HG03565 (cell line): ENCODE results near the gene PYM1.
"Not testable (repeated sequence)": the region's sequence is repeated elsewhere in the genome, so short reads cannot be mapped to it uniquely, and the experiment has no call there.

ENCODE experiments used
- ATAC-seq: cut with Tn5 transposase; IDR thresholded peaks from one replicate; pipeline ENCODE4 v1.9.1; 2021; ENCODE audit warnings: mild to moderate bottlenecking, moderate library complexity; ENCODE audit not compliant: unreplicated experiment

The PYM1 gene

DNA sequence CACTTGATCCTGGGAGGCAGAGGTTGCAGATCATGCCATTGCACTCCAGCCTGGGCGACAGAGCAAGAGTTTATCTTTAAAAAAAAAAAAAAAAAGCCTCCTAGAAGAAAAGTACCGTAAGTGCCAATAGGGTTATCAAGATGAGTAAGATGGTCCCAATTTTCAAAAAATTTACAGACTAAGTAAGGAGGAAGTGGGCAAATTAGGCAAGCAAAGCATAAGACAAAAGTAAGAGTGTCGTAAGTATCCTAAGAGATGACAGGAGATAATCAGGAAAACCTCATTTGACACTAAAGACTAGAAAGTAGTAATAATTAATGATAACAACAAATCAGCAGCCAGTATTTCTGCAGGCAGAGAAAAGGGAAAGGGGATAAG, 12.2 kb downstream of the PYM1 start:
- no peak for ATAC-seq

DNA sequence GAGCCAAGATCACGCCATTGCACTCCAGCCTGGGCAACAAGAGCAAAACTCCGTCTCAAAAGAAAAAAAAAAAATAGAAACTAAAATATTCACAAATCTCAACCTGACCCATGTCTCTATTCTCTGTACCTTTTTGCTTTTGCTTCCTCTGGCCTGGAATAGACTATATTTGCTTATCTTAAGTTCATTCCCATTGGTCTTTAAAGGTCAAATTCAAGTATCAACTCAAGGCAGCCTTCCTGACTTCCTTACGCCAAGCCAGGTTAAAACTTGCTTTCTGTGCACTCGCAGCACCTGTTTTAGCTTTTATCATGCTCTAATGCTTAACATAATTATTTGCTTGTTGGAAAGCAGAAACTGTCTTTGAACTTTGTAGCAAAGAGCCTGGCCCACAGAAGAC, 14.8 kb downstream of the PYM1 start:
- ATAC-seq = no peak

DNA sequence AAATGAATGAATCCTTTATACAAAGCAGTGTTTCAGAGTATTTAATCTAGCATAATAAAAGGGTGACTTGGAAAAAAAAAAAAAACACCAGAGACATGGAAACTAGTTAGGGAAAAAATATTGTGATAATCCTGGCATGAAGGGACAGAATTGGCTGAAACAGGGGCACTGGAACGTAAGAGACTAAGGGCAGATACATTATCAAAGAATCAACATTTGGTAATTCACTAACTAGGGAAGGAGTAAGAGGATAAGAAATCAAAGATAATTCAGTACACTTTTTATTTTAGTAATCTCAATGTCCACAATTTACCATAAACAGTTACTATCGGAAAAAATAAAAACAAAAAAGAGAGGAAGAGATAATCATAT, 18.2 kb downstream of the PYM1 start:
- no peak for ATAC-seq

GRCh38 chr12:55908726-55909512, 18.8 kb downstream of the PYM1 start:
- no peak for ATAC-seq

DNA sequence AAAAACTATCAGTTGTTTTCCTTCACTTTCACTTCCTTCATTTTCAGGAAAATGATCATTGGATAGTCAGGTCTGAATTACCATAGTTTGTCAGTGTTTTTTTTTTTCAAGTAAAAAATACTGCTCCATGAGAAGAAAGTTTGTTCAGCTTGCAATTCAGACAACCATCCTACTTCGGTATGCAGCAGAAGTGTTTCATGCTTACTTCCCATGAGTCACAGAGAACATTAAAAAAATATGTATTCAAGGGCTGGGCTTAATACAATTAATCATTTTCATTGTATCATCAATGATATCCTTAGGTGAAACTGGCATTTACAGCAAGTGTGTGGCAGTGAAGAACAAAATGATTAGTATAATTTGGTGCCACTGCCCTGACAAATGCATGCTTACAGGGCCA, 21.6 kb downstream of the PYM1 start:
- ATAC-seq = no peak

DNA sequence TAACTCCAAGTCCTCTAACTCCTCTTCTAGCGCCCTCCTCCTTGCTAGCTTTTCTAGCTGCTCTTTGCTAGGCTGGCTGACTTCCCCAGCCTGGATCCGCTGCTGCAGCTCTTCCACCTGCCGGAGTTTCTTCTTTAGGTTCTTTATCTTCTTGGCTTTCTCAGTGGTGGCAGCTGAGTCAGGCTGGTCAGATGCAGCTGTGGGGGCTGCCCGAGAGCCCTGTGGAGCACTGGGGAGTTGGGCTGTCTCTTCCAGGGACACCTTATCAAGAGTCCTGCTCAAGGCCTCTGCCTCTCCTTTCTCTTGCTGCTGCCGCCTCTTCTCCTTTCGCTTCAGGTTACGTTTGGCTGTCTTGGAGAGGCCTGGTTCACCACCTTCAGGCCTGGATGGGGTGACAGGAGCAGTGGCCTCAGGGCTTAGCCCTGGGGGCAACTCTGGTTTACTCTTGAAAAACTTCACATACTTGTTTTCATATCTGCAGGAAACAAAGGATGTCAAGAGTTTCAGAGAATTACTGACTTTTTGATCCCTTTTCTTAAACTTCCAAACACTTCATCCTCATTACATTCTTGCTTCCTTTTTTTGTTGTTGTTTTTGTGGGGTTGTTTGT, 25.7 kb downstream of the PYM1 start:
- ATAC-seq = no peak

GRCh38 chr12:55899082-55899481, 28.6 kb downstream of the PYM1 start:
- no peak for ATAC-seq

DNA sequence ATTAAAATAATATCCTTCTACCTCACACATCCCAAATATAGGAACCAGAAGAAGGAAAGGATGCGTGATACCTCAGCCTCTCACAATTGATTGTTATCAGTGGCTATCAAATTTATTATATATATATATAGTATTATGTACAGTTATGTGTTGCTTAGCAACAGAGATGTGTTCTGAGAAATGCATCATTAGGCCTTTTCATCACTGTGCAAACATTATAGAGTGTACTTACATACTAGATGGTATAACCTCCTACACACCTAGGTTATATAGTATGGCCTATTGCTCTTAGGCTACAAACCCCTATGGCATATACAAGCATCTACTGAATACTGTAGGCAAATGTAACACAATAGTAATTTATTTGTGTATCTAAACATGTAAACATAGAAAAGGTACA, 34.0 kb downstream of the PYM1 start:
- no peak for ATAC-seq

DNA sequence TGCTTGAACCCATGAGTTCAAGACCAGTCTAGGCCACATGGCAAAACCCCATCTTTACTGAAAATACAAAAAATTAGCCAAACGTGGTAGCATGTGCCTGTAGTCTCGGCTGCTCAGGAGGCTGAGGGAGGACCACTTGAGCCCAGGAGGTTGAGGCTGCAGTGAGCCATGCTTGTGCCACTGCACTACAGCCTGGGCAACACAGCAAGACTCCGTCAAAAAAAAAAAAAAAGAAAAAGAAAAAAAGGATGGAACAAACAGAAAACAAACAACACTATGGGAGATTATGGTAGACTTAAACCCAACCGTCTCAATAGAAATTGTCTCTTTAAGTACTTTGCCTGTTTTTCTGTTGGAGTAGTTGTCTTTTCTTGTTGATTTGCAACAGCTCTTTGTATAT, 36.4 kb downstream of the PYM1 start:
- no peak for ATAC-seq

DNA sequence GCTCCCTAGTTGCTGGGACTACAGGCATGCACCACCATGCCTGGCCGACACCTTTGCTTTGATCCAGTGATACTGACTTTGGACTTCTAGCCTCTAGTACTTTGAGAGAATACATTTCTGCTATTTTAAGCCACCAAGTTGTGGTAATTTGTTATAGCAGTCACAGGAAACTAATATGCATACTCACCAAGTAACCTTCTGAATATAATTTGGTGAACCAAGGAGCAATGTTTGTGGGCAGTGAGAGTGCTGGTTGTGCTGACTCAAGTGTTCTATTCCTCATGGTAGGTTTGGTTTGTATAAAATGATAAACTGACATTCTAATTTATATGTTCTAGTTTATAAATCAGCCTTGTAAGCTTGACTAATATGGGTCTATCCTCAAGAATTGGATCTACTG, 42.6 kb downstream of the PYM1 start:
- no peak for ATAC-seq

DNA sequence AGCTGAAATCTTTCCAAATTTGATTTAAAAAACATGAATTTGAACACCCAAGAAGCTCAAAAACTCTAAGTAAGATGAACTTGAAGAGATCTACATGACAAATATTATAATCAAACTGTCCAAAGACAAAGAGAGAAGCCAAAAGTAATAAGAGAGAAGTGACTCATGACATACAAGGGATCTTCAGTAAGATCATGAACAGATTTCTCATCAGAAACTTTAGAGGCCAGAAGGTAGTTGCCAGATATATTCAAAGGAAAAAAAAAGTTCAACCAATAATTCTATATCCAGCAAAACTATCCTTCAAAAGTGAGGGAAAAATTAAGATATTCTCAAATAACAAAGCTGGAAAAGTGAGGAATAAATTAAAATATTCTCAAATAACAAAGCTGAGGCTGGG, 49.9 kb downstream of the PYM1 start:
- ATAC-seq = no peak

DNA sequence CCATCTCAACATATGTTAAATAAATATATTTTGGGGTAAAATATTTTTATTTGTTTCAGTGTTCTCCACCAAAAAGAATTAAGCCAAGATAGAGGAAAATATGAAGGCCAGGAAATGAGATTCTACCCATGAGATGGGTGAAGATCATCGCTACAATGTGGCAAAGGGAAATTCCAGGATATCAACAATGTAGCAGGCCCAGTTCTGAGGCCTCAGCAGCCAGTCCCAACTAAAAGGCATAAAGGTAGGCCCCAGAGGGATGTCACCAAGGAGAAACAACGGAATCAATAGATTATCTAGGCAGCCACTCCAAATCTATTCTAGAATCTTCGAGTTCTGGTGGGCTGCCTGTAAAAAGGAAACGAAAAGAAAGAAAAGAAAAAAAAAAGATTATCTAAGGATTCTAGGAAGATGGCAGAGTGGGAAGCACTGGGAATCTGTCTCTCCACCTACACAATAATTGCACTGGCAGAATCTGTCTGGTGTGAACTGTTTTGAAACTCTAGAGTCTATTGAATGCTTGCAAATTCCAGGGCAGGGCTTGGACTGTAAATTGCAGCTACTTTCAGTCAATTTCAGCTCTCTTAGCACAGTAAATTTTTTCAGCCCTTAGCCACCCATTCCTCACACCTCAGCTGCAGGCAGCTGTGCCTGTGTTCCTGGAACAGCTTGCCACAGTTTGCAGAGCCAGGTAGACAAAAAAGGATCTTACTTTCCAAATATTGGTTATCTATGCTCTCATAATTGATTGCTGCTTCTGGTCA, 51.8 kb downstream of the PYM1 start:
- no peak for ATAC-seq

GRCh38 chr12:55874443-55874842, 53.3 kb downstream of the PYM1 start:
- ATAC-seq = no peak

GRCh38 chr12:55866454-55867004, 61.2 kb downstream of the PYM1 start:
- ATAC-seq = not testable (repeated sequence)

GRCh38 chr12:55865327-55865726, 62.4 kb downstream of the PYM1 start:
- no peak for ATAC-seq

DNA sequence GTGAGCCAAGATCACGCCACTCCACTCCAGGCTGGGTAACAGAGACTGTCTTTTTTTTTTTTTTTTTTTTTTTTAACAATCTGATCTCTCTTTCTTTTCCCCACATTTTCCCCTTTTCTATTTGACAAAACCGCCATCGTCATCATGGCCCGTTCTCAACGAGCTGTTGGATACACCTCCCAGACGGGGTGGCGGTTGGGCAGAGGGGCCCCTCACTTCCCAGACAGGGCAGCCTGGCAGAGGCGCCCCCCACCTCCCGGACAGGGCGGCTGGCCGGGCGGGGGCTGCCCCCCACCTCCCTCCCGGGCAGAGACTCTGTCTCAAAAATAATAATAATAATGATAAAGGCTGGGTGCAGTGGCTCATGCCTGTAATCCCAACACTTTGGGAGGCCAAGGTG, 64.8 kb downstream of the PYM1 start:
- not testable (repeated sequence) for ATAC-seq

- ATAC-seq = no peak
Measured at GRCh38 chr12:55862286-55862685, 65.4 kb downstream of the PYM1 start.

DNA sequence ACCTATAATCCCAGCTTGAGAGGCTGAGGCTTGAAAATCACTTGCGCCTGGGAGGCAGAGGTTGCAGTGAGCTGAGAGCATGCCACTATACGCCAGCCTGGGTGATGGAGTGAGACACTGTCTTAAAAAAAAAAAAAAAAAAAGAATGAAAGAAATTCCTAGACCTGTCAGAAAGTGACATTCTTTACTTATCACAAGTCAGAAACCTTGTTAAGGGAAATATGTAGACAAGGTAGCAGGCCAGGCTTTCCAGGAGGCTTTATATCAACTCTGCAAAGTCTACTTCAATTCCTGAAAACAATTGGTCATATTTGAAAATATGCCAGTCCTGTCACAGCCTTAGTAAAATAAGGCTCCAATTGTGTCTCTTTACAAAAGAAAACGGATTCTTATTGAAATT, 65.8 kb downstream of the PYM1 start:
- ATAC-seq = no peak

DNA sequence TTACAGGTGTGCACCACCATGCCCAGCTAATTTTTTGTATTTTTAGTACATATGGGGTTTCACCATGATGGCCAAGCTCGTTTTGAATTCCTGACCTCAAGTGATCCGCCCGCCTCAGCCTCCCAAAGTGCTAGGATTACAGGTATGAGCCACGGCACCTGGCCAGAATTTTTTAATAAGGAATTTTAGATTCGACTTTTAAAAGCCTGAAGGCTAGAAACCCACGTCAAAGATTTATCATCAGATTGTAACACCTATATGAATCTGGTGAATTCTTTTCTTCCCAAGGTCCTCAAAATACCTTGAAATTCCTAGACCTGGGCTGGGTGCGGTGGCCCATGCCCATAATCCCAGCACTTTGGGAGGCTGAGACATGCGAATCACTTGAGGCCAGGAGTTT, 66.3 kb downstream of the PYM1 start:
- no peak for ATAC-seq

- no peak for ATAC-seq
Measured at GRCh38 chr12:55852740-55853139, 75.0 kb downstream of the PYM1 start.
